SH-SY5Y (cell line): ENCODE data around the gene BOD1L2.

Source experiments
- GATA2 ChIP-seq: IDR thresholded peaks from 2 replicates; pipeline ENCODE4 v1.6.1; 2011; ENCODE audit warnings: mild to moderate bottlenecking, low read depth, low read length
- GATA3 ChIP-seq: IDR thresholded peaks from 2 replicates; pipeline ENCODE4 v1.6.1; 2011; ENCODE audit warnings: low read depth, mild to moderate bottlenecking, low read length, moderate library complexity

The BOD1L2 gene

DNA sequence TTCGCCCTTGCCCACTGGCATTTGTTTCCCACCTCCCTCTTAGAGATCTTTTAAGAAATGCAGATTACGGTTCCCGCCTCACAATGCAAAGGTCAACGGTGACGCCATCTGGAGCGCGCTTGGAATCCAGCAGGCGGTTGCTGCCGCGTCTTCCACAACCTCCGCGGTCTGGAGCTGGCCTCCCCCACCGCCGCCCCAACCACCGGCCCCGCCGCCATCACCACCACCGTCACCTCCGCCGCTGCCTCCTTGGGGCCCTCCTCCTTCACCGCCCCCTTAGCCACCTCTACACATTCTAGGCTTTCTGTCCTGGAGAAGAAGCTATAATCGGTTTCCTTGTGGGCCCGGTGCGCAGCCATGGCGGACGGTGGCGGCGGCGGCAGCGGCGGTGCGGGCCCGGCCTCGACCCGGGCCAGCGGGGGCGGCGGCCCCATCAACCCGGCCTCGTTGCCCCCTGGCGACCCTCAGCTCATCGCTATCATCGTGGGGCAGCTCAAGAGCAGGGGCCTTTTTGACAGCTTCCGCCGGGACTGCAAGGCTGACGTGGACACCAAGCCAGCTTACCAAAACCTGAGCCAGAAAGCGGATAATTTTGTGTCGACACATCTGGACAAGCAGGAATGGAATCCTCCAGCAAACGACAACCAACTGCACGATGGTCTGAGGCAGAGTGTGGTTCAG, at the start of gene BOD1L2:
Gene BOD1L2 (plus strand): TSS at position 132 of the 681 bp plus-strand sequence. CDS start 226 bp downstream, at position 358.
- TF ChIP-seq GATA3 (no peak), GATA2 (no peak)

DNA sequence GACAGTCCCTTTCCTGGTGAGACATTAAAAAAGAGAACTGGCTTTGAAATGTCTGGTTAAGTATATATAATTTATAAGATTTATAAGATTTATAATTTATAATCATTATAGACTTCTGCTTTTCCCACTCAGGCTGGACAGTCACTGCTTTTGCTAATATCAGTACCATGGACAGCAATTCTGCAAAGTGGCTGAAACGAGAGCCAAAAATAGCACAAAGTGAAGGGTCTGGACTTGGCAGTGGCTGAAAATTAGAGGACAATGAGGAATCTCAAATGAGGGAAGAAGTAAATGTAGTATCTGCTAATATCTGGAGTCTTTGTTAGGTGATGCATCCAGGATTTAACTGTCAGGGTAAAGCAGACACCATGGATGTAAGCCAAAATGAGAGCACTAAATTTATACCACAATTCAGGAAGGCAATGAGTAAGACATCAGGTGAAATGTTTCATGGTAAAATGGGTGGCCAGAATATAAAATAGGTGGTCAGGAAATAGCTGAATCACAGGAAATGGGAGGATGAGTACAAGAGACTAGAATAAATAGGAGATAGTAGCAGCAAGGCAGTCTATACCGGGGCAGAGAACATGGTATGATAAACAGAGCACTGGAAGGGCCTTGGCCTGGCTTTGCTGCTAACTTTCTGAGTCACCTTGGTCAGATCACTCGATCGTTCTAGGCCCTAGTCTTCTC, 39.6 kb upstream of the BOD1L2 start:
- no peak for TF ChIP-seq GATA3
- TF ChIP-seq GATA2, result no peak

GRCh38 chr18:57110290-57110689, 36.6 kb upstream of the BOD1L2 start:
- TF ChIP-seq GATA2 (no peak), GATA3 (no peak)

DNA sequence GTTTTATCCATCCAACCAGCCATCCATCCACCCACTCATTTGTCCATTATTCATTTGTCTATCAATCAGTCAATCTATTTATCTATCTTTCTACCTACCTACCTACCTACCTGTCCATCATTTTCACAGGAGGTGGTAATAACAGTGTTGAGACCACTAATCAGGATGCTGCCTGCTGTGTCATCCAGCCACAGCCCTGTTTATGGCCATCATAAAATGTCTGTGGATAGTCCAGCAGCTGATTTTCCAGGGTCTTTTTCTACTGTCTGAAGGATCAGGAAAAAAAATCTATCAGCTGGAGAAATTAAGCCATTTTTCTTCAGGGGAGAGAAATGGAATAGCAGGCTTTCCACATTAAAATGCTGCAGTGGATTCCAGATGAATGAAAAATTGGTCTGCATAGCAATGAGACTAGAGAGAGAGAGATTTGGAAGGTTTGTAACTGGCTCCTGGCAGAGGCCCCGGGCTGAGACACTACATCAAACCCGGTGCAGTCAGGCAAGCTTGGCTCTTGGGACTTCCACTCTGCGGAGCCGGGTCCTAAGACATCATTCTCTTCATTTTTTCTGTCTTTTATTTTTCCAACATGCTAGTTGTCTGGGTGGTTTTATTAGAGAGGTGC, 33.0 kb upstream of the BOD1L2 start:
- no peak for TF ChIP-seq GATA3
- TF ChIP-seq GATA2, result no peak

- TF ChIP-seq GATA2 (no peak), GATA3 (no peak)
These were observed 30.2 kb upstream of the BOD1L2 start for GRCh38 chr18:57116598-57117132.

- TF ChIP-seq GATA3, result no peak
These were observed 25.3 kb upstream of the BOD1L2 start for GRCh38 chr18:57121542-57122112.

DNA sequence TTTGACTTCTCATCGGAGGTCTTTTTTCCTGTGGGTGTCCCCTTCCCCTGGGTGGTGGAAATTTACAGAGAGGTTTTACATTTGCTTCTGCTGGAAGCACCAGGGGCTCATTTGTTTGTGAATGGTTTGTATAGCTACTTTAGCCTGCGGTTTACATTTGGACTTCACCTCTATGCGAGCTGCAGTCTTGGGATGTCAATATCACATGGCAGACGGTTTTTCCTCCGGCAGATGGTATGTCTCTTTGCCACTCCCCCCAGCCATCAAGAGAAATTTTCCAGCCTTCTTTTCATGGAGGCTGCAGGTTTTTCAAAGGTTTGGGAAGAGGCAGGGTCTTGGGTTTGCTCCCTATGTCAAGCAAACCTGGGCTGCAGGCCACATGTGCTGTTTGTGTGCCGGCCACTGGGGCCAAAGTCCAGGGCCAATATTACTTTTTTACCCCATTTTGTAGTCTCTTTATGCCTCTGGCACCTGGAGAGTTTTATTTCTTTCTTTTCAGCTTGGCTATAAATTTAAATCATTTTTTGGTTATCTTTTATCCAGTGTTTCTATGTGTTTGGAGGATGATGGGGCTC, 23.9 kb upstream of the BOD1L2 start:
- TF ChIP-seq GATA3, result no peak
- TF ChIP-seq GATA2, result no peak

GRCh38 chr18:57125627-57126026, 21.3 kb upstream of the BOD1L2 start:
- TF ChIP-seq GATA2, result no peak
- TF ChIP-seq GATA3, result no peak

DNA sequence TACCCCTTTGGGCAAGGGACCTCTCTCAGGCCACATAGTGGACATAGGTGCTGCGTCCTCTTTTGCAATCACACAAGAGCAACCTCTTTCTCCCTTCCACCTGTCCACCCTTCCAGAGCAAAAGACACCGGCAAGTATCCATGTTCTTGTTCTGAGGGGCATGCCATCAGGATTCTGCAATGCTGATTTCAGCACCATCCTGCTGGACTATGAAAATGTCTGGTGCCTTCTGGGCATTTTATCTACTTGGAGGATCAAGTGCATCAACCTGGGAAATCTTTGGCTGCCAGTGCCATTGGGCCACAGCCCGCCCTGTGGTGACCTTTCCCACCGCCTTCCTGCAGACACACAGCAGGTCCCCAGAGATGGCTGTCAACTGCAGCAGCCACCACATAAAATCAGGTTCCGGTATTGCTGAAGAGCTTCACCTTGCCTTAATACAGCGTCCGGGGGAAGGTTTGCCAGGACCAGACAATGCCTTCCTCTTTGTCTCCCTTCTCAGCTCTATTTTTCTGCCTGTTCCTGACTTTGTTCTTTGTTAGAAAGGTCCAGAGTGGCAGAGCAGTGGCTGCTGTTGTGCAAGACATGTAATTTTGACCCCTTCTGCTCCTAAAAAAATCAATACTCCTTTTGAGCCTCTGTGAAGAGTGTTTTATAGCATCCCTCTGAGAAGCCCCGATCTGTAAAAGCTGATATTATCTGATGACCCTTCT, 18.5 kb upstream of the BOD1L2 start:
- TF ChIP-seq GATA2, result peak; percentile 31; the same call in 1 of the 2 replicates
- no peak for TF ChIP-seq GATA3

GRCh38 chr18:57131101-57131500, 15.8 kb upstream of the BOD1L2 start:
- no peak for TF ChIP-seq GATA2
- TF ChIP-seq GATA3, result no peak

GRCh38 chr18:57131782-57132181, 15.1 kb upstream of the BOD1L2 start:
- TF ChIP-seq GATA3 (no peak), GATA2 (no peak)

DNA sequence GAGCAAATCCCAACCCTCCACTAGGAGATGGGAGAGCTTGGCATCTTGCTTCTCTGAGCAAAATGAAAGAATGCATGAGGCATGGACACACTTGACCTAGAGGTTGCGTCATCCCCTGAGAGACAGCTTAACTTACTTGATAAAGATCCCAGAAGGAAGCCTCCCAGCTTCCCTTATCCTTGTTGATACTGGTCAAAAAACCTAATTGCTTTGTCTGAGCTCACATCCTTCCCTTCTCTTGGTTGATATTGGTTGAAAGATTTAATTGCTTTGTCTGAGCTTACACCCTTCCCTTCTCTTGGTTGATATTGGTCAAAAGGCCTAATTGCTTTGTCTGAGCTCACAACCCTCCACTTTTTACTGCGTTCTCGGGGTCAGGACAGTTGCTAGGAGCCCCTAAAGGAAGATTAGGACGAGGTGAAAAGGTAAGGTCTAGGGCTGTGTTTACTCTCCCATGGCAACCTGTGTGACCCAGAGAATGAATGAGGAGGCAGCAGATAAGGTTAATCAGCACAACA, 12.2 kb upstream of the BOD1L2 start:
- TF ChIP-seq GATA3 (no peak), GATA2 (no peak)

GRCh38 chr18:57135699-57136098, 11.2 kb upstream of the BOD1L2 start:
- TF ChIP-seq GATA3, result no peak
- no peak for TF ChIP-seq GATA2
